GM19395 (cell line): ENCODE results near the gene CACNA2D2.

ENCODE experiments used
- ATAC-seq: cut with Tn5 transposase; IDR thresholded peaks from one replicate; pipeline ENCODE4 v1.9.1; 2021; ENCODE audit warnings: mild to moderate bottlenecking, moderate library complexity; ENCODE audit not compliant: unreplicated experiment

The CACNA2D2 gene

GRCh38 chr3:50405249-50405648 lies 98.2 kb downstream of the CACNA2D2 start:
- no peak for ATAC-seq

GRCh38 chr3:50401978-50402595 lies 101.3 kb downstream of the CACNA2D2 start:
- ATAC-seq, result no peak

DNA sequence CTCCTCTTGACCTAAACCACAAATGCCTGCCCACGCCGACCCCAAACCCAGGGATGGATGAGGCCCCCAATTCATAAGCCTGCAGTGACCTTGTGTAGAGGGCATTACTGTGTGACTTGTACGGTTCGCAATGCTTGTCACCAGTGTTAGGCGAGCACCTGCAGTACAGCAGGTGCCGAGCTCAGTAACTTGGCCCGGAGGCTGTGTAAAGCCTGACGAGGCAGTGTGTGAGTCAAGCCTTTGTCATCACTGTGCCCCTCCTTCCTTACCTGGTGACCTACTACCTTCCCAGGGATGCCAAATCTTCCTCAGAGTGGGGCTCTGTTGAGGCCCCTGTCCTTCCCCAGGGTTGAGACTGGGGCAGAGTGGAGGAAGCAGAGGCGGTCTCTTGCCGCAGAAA lies 106.9 kb downstream of the CACNA2D2 start:
- ATAC-seq, result no peak

GRCh38 chr3:50395070-50395860 lies 108.2 kb downstream of the CACNA2D2 start:
- no peak for ATAC-seq

DNA sequence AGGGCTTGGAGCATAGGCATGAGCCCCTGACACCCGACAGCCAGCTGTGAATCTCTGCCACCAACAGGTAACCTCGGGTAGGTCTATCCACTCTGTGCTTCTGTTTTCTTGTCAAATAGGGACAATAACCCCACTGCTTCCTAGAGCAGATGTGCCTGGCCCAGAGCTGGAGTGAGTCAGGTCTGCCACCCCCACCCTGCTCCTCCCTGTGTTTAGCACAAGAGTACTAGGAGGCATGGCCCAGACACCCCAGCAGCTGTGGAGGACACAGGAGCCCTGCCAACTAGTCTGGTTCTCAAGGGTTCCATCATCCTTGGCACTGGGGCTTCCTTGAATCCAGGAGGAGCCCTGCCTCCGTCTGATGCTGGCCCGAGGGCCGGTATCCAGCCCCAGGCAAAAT lies 110.4 kb downstream of the CACNA2D2 start:
- ATAC-seq, result no peak

DNA sequence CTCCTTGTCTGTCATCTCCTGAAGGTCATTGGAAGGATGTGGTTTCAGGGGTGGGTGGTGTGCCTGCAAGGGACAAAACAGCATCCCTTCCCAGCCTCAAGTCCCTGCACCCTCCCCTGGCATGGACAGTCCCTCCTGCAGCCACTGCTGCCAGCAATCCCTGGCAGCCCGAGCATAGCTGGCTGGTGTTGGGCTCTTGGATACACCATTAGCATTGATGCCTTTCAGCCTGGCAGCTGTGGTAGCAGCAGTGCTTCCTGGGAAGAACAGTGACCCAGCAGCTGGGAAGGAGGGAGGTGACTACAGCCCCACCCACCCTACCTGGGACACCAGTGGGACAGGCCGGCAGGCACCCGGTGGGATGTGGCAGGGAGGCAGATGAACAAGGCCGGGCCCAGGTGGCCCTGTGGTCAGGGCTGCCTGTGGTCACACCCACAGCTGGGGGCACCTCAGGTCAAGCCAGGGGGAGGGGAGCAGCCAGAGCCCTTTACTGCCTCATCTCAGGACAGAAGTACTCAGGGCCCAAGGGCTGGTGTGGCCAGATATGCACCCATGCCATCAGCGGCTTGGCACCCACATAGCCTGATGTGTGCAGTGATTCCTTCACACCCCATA lies 111.2 kb downstream of the CACNA2D2 start:
- no peak for ATAC-seq

- no peak for ATAC-seq
Observed at GRCh38 chr3:50390508-50391224, 112.8 kb downstream of the CACNA2D2 start.

DNA sequence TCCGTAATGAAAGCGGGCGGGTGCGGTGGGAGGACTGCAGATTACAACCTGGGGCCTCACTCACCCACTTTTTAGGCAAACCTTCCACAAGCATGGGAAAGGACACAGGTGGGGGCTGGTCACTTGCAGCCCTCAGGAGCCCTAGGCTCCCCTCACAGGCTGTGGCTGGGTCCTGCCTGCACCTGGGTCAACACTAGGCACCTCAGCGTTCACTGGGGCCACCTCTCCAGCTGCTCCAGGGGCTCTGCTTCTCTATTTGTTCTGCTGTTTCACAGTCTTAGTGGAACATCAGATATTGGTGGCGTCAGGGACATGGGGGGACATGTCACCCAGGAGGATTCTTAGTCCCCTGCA lies 114.0 kb downstream of the CACNA2D2 start:
- ATAC-seq, result no peak

DNA sequence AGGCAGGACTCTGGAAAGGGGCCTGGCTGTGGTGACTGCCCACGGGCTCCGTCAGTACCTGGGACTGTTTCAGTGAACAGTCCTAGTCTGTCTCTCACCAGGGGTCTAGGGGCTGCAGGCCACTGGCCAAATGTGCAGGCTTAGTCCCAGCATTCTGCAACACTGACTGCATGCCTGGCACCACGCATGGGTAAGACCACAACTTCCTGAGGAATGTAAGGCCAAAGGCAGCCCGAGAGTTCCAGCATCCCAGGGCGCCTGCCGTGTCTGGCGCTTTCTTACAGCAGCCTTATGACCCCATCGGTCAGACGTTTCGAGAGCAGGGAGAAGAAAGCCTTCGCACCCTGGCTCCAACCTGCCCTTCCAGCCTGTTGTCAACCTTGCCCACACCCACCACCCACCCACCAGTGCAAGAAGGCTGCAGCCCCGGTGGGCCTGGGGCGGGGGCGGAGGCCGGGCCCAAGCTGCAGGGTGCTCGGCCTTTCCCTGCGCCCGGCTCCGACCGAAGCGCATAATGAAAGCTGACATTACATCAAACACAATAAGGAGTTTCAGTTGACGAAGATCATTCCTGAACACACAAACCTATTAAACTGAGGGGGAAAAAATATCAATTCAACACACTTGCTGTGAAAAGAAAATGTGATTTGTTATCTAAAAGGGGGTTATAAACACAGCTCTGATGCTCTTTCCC lies 114.6 kb downstream of the CACNA2D2 start:
- ATAC-seq, result no peak

DNA sequence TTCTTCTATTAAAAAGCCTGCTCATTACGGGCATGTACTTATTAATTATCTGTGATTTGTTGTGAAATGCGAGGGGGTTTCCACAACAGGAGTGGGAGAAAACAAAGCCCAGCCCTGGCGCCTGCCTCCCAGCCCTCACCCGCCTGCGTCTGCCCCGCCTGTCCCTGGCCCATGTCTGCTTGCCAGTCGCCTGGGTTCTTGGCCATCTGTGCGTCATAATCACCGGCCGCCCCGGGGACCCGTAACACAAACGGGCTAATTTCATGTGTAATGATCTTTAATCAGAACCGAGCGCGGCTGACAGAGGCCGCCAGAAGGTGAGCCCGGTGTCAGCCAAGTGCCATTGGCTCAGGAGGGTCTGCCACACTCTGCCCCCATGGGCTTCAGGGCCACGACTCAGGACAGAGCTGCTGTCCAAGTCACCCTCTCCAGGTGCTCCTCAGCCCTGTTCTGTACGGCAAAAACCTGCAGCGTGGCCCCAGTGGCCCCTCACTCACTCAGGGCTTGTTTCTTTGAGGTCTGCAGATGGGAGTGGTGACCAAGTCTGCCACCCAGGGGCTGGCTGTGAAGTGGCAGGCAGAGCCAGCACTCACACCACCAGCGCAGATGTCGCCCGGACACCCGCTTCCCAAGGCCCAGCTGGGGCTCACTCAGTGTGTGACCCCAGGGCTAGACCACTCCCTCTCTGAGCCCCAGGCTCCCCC lies 115.3 kb downstream of the CACNA2D2 start:
- ATAC-seq, result no peak

GRCh38 chr3:50385754-50386153 lies 117.7 kb downstream of the CACNA2D2 start:
- no peak for ATAC-seq

GRCh38 chr3:50383750-50384149 lies 119.7 kb downstream of the CACNA2D2 start:
- ATAC-seq, result no peak

- ATAC-seq, result no peak
Observed at GRCh38 chr3:50382722-50383121, 120.7 kb downstream of the CACNA2D2 start.

DNA sequence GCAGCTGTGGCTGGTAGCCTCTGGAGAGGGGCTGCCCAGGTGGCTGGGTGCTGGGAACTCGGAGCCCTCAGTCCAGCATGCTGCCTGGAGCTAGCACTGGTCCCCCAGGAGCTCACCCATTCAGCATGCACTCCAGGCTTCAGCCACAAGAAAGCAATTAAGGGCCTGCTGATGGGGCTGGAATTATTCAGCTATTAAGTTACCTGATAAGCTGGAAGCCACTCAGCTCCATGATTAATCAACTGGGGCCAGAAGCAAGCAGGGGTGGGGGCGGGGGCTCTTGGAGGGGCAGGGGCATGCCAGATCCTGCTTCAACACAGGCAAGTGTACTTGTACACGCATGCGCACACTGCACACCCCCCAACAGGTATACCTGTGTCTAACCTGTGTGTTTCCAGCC lies 122.1 kb downstream of the CACNA2D2 start:
- ATAC-seq, result no peak

DNA sequence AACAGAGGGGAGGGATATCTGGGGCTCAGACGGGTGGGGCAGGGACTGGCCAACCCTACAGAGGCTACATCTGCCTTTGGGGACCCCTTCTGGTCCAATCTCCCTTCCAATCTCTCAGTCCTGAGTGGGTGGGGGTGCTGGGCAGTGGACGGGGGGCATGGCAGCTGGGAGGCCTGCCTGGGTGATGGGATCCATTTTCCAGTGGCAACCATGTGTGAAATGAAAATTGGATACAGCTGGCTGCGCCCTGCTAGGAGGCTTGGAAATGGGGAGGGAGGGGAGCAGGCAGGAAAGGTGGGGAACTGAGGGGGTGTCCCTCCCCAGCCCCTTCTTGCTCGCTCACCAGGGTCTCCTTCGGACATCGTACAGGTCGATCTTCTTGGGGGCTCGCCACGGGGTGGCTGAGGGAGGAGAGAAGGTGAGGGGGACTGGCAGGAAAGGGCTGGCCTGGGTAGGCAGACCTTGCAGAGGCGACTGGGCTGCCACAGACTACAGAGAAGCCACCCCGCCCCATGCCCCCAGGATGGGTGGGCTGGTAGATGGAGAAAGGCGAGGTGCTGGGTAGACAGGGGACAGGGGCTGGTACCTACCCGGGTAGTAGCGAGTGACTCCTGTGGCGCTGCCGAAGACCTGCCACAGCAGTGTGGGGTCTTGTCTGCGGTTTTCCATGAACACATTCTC lies 122.9 kb downstream of the CACNA2D2 start:
- ATAC-seq, result no peak

DNA sequence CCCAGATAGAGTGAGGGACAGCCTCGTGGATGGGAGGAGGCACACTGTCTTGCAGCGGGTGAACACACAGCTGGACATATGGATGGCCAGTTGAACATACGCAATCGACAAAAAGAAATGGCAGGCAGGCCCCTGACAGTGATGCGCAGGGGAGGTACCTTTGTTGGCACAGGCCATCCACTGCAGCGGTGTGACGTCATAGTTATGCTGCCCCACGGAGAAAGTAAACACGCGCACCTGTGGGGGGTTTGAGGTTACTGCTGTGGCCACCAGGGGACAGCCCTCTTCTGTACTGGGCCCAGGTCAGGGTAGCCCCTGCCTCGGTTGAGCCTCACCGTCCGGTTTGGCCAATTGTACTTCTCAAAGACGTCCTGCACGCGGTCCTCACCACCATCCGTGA lies 124.7 kb downstream of the CACNA2D2 start:
- no peak for ATAC-seq

DNA sequence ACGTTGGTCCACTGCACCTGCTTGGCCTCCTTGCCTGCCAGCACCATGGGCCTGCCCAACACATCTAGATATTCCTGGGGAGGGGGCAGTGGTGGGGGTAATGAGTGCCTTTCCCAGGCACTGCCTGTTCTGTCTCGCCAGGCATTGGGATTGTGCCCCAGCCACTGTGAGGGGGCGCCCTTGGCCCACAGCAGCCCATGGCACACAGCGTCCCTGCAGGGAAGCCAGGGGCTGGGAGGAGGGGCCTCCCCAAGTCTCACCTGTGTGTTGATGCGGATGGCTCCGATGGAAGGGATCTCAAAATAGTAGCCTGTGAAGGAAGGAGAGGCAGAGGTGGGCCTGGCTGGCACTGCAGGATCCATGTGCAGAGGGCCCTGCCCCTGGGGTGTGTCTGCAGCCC lies 125.4 kb downstream of the CACNA2D2 start:
- no peak for ATAC-seq

DNA sequence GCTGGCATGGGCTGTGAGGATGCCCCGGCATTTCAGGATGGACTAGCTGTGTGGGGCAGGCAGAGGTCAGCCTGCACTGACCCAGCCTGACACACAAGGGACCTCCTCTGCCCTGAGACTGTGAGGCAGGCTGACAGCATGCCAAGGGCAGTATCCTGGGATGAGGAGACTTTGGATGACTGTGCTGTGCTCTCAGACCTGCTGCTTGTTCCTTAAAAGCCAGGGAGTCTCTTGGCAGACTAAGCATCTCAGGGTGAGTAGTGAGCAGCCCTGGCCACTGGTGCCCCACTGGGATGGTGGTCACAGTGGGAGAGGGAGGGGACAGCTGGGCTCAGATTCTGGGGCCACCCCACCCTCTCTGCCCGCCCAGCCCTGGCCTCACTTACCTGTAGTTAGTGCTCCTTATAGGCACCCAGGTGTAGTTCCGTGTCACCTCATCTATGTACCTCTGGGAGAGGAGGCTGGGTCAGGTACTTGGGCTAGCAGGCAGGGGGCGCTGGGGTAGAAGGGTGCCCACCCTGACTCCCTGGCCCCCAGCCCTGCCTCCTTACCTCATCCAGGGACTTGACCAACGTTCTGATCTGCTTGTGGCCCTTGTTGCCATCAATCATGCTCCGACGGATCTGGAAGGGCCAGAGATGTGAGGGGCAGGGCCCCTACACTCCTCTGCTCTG lies 128.0 kb downstream of the CACNA2D2 start:
- ATAC-seq, result no peak
